Tibial nerve (tissue), 3 donors: ENCODE data around the gene UGT2B17.

Experiments
- POLR2A ChIP-seq, 2 donors: fragments of 450-650 bp; IDR thresholded peaks; one replicate each; pipeline ENCODE4 v1.6.1; 2017; ENCODE audit warnings: antibody characterized with exemption in 2 of 2, mild to moderate bottlenecking in 2 of 2, moderate library complexity in 2 of 2
- TF ChIP-seq, protein P1 (sequence below), 5 experiments: fragments of 200-600 bp in 3 of 5; fragments of 450-650 bp in 2 of 5; sonication (generic) in 3 of 5; IDR thresholded peaks; one replicate each; pipeline ENCODE4 v1.5.1; 2016 to 2019; ENCODE audit warnings: antibody characterized with exemption in 5 of 5, mild to moderate bottlenecking in 3 of 5, moderate library complexity in 2 of 5

DNA sequence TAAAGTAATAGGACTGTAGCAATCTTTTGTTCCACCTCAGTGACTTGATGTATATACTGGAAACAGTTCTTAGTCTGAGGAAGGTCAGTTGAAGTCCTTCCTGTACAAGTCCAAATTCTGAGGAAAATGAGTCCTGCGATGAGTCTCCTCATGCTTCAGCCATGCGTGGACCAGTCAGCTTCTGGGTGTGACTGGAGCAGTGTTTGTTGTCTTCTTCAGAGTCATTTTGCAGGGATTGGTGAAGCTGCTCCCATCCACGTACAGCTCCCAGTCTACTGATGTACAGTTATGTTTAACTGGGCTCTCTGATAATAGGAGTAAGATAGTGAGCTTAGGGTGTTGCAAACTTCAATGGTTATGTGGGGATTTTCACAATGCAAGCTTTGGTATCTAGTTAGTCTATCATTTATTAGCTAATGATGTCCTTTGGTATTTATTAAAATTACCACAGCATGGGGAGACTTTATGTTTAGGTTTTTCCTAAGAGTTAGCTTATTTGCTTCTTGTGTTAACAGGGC, 3.4 kb downstream of the UGT2B17 start:
- TF ChIP-seq, protein P1, sequence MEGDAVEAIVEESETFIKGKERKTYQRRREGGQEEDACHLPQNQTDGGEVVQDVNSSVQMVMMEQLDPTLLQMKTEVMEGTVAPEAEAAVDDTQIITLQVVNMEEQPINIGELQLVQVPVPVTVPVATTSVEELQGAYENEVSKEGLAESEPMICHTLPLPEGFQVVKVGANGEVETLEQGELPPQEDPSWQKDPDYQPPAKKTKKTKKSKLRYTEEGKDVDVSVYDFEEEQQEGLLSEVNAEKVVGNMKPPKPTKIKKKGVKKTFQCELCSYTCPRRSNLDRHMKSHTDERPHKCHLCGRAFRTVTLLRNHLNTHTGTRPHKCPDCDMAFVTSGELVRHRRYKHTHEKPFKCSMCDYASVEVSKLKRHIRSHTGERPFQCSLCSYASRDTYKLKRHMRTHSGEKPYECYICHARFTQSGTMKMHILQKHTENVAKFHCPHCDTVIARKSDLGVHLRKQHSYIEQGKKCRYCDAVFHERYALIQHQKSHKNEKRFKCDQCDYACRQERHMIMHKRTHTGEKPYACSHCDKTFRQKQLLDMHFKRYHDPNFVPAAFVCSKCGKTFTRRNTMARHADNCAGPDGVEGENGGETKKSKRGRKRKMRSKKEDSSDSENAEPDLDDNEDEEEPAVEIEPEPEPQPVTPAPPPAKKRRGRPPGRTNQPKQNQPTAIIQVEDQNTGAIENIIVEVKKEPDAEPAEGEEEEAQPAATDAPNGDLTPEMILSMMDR (IDR thresholded peaks at IDR 0.05), result no peak
- no peak for TF ChIP-seq POLR2A (IDR thresholded peaks at IDR 0.05)
